ENCODE measurements around the gene RHBDL1. TPM values are rescaled to one million over a fixed set of nuclear protein-coding genes. Genes with fewer than 3 reads are reported as not detected.

The RHBDL1 gene
- total RNA-seq, 1 experiment from 2014 or later: 1.7 TPM

DNA sequence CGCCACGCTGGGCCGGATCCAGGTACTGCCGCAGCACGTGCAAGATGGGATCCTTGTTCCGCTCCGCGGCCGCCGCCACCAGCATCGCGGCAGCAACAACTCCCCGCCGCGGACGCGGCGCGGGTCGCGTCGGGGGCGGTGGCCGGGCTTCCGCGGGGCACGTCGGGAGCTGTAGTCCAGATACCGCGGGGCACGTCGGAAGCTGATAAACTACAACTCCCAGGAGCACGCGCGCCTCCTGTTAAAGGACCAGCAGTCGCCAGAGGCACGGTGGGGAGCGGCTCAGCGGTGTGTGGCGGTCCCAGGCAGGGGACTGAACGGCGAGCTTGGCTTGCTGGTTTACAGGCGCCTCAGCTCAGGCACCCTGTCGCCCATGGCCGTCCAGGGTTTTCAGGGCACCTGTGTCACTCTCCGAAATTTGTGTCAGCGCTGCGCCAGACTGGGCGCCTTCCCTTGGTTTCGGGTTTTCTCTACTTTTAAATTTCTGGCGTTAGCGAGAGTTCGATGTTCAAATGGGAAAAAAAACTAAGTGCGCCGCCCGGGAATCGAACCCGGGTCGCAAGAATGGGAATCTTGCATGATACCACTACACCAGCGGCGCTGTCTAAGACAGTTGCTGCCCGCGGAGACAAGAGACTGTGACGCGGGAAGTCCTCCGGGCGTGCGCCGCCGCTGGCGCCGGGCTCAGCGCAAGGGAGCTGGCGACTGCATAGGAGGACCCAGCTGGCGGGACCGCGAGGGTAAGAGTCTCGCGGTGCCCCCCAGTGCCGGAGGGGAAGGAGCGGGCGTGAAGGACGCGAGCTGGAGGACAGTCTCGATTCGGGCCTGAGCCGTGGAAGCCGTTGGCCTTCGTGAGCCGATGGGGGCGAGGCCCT is 39.0 kb upstream of the RHBDL1 start, which contains the start of gene METTL26:
TSS of gene METTL26 (minus strand) at position 100 of the 875 bp plus-strand sequence. CDS start at position 85, 15 bp downstream.
- no peaks in the 10 kb centered on the region for H3F3A ChIP-seq (ENCODE audit: low read length, unreplicated experiment)
- no peaks in the 10 kb centered on the region for H3K9me3 ChIP-seq (ENCODE audit: low read length)
- H3K27ac ChIP-seq (ENCODE audit: low read length): peak within 1 kb of the TSS; percentile 54
- BruUV-seq (replicated peaks): TSS peak; percentile 91
- DNase-seq (peak; percentile 88), ATAC-seq (peak; percentile 88)
- no peaks in the 10 kb centered on the region for H4K20me1 ChIP-seq (ENCODE audit: low read length)
- ChIA-PET POLR2A (ENCODE audit: unreplicated experiment) (interaction anchor here (1.0 kb wide), 1 partner anchor 59 kb away, joined by 4 read pairs; no protein-coding TSS in a partner anchor), CTCF (interaction anchor here (0.5 to 0.8 kb wide), 2 partner anchors 46 to 109 kb away, joined by 3 read pairs; partner anchors contain the start of gene RAB40C)
- no peaks in the 10 kb centered on the region for H3K36me3 ChIP-seq (ENCODE audit: low read depth, low read length)
- H2AFZ ChIP-seq (ENCODE audit: low read length): peak within 1 kb of the TSS; percentile 66
- peaks cover 12% of the 10 kb centered on the region for H3K79me2 ChIP-seq (ENCODE audit: low read length)
- no peaks in the 10 kb centered on the region for H3K9me2 ChIP-seq (replicated peaks; ENCODE audit: low read length)
- no peak for TF ChIP-seq EZH2phosphoT487 (IDR thresholded peaks at IDR 0.05; ENCODE audit: borderline replicate concordance, low read length)
- TF ChIP-seq EZH2 (IDR thresholded peaks at IDR 0.05; ENCODE audit: low read length, unreplicated experiment): no peak
- TF ChIP-seq, protein P1, sequence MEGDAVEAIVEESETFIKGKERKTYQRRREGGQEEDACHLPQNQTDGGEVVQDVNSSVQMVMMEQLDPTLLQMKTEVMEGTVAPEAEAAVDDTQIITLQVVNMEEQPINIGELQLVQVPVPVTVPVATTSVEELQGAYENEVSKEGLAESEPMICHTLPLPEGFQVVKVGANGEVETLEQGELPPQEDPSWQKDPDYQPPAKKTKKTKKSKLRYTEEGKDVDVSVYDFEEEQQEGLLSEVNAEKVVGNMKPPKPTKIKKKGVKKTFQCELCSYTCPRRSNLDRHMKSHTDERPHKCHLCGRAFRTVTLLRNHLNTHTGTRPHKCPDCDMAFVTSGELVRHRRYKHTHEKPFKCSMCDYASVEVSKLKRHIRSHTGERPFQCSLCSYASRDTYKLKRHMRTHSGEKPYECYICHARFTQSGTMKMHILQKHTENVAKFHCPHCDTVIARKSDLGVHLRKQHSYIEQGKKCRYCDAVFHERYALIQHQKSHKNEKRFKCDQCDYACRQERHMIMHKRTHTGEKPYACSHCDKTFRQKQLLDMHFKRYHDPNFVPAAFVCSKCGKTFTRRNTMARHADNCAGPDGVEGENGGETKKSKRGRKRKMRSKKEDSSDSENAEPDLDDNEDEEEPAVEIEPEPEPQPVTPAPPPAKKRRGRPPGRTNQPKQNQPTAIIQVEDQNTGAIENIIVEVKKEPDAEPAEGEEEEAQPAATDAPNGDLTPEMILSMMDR (conservative IDR thresholded peaks at IDR 0.05; ENCODE audit: low read depth, low read length): no peak
- H3K4me2 ChIP-seq (ENCODE audit: low read length): peak within 1 kb of the TSS; percentile 97
- H3K4me1 ChIP-seq (ENCODE audit: insufficient read depth, low read length): peaks cover 3% of the 10 kb centered on the region; the same call in 1 of the 2 replicates
- intact Hi-C loops (cut with micrococcal nuclease): loop anchor here (5.0 kb wide), 1 partner anchor 49 kb away; no protein-coding TSS in a partner anchor
- no peaks in the 10 kb centered on the region for H3K27me3 ChIP-seq (ENCODE audit: low read length)
- H3K9ac ChIP-seq (ENCODE audit: low read length): peak within 1 kb of the TSS; percentile 83
- H3K4me3 ChIP-seq (ENCODE audit: low read length): peak within 1 kb of the TSS; percentile 90

DNA sequence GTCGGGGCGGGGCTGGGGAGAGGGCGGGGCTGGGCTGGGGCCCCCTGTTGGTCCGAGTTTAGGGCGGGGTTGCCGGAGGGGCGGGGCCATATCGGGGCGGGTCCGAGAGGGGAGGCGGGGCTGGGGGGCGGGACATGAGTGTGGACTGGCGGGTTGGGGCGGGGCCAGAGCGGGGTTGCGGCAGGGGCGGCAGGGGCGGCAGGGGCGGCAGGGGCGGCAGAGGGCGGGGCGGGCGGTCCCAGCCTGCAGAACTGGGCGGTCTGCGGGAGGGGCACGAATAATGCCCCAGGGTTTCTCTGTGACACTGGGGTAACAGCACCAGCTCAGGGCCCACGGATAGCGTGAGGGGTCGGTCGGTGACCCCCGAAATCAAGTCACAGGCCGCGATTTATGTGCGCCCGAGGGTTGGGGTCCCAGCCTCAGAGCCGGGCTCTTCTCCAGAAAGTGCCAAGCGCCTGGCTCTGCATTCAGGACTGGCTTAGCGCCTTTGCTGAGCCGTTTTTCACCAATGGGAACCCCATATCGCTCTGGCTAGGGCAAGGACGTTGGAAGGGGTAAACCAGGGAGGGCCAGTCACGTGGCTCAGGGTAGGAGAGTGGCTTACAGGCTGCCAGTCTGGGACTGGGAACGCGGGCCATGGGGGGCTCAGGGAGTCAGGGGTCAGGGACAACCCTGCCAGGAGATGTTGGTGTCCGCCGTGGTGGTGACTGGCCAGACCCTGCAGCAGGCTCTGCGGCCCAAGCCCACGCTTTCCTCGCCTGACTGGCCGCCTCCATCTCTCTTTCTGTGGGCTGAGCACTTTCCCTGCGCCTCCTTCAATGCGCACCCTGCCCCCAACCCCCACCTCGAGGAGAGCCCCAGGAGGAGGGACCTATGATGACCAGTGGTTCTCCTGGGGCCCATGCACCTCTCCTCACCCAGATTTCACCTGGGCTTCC is 38.1 kb upstream of the RHBDL1 start:
- peak; percentile 71 for DNase-seq
- TF ChIP-seq, protein P1 (conservative IDR thresholded peaks at IDR 0.05; ENCODE audit: low read depth, low read length): no peak
- no peak for TF ChIP-seq EZH2 (IDR thresholded peaks at IDR 0.05; ENCODE audit: low read length, unreplicated experiment)
- no peak for TF ChIP-seq EZH2phosphoT487 (IDR thresholded peaks at IDR 0.05; ENCODE audit: borderline replicate concordance, low read length)
- BruUV-seq (replicated peaks): no TSS peak
- intact Hi-C loops (cut with micrococcal nuclease): loop anchor here (5.0 kb wide), 1 partner anchor 50 kb away; no protein-coding TSS in a partner anchor
- ChIA-PET POLR2A (ENCODE audit: unreplicated experiment) (no interaction called here), CTCF (no interaction called here)
- peak overlapping the region; percentile 83; the same call in 1 of the 2 replicates for H3K9ac ChIP-seq (ENCODE audit: low read length)
- H3K4me1 ChIP-seq (ENCODE audit: insufficient read depth, low read length): peaks cover 3% of the 10 kb centered on the region; the same call in 1 of the 2 replicates
- no peak; the same call in 1 of the 2 replicates for ATAC-seq
- H3K79me2 ChIP-seq (ENCODE audit: low read length): peaks cover 14% of the 10 kb centered on the region
- H3K9me3 ChIP-seq (ENCODE audit: low read length): no peaks in the 10 kb centered on the region
- no peaks in the 10 kb centered on the region for H3K9me2 ChIP-seq (replicated peaks; ENCODE audit: low read length)
- H3K27ac ChIP-seq (ENCODE audit: low read length): no peak overlapping the region
- no peaks in the 10 kb centered on the region for H4K20me1 ChIP-seq (ENCODE audit: low read length)
- H3K4me3 ChIP-seq (ENCODE audit: low read length): peak overlapping the region; percentile 90
- H3K36me3 ChIP-seq (ENCODE audit: low read depth, low read length): no peaks in the 10 kb centered on the region
- H3K27me3 ChIP-seq (ENCODE audit: low read length): no peaks in the 10 kb centered on the region
- no peaks in the 10 kb centered on the region for H3F3A ChIP-seq (ENCODE audit: low read length, unreplicated experiment)
- peak overlapping the region; percentile 66; the same call in 1 of the 2 replicates for H2AFZ ChIP-seq (ENCODE audit: low read length)
- H3K4me2 ChIP-seq (ENCODE audit: low read length): peak overlapping the region; percentile 97

Measured in PC-3 (cell line).